ENCODE results near the gene AKAP13.

Gene AKAP13

GRCh38 chr15:85672332-85673084 lies 292.1 kb downstream of the AKAP13 start:
- DNase-seq (ENCODE audit: low read depth), result peak; percentile 15

GRCh38 chr15:85673326-85673725 lies 292.9 kb downstream of the AKAP13 start:
- no peak for DNase-seq (ENCODE audit: low read depth)

- DNase-seq (ENCODE audit: low read depth), result no peak
These were observed 296.1 kb downstream of the AKAP13 start for GRCh38 chr15:85676342-85677098.

GRCh38 chr15:85679231-85679630 lies 298.8 kb downstream of the AKAP13 start:
- DNase-seq (ENCODE audit: low read depth), result no peak

- DNase-seq (ENCODE audit: low read depth), result no peak
These were observed 301.0 kb downstream of the AKAP13 start for GRCh38 chr15:85681386-85681785.

GRCh38 chr15:85684174-85684710 lies 303.8 kb downstream of the AKAP13 start:
- no peak for DNase-seq (ENCODE audit: low read depth)

- no peak for DNase-seq (ENCODE audit: low read depth)
These were observed 305.0 kb downstream of the AKAP13 start for GRCh38 chr15:85685356-85685755.

- DNase-seq (ENCODE audit: low read depth), result no peak
These were observed 306.9 kb downstream of the AKAP13 start for GRCh38 chr15:85687329-85687728.

GRCh38 chr15:85688711-85689110 lies 308.3 kb downstream of the AKAP13 start:
- DNase-seq (ENCODE audit: low read depth), result no peak

- peak; percentile 45 for DNase-seq (ENCODE audit: low read depth)
These were observed 309.3 kb downstream of the AKAP13 start for GRCh38 chr15:85689729-85690128.

- DNase-seq (ENCODE audit: low read depth), result no peak
These were observed 310.3 kb downstream of the AKAP13 start for GRCh38 chr15:85690561-85691231.

GRCh38 chr15:85691350-85692240 lies 311.2 kb downstream of the AKAP13 start:
- DNase-seq (ENCODE audit: low read depth), result no peak

GRCh38 chr15:85692321-85692720 lies 311.9 kb downstream of the AKAP13 start:
- no peak for DNase-seq (ENCODE audit: low read depth)

GRCh38 chr15:85692873-85693272 lies 312.5 kb downstream of the AKAP13 start:
- DNase-seq (ENCODE audit: low read depth), result no peak

GRCh38 chr15:85693277-85693676 lies 312.9 kb downstream of the AKAP13 start:
- DNase-seq (ENCODE audit: low read depth), result no peak

- no peak for DNase-seq (ENCODE audit: low read depth)
These were observed 313.7 kb downstream of the AKAP13 start for GRCh38 chr15:85694091-85694490.

GRCh38 chr15:85700767-85701166 lies 320.4 kb downstream of the AKAP13 start:
- DNase-seq (ENCODE audit: low read depth), result no peak

- DNase-seq (ENCODE audit: low read depth), result peak; percentile 30
These were observed 322.1 kb downstream of the AKAP13 start for GRCh38 chr15:85702321-85703101.

- DNase-seq (ENCODE audit: low read depth), result no peak
These were observed 323.7 kb downstream of the AKAP13 start for GRCh38 chr15:85704066-85704465.

- DNase-seq (ENCODE audit: low read depth), result peak; percentile 30
These were observed 324.5 kb downstream of the AKAP13 start for GRCh38 chr15:85704720-85705429.
